ENCODE results near the gene CTTNBP2NL. TPM values are rescaled to one million over a fixed set of nuclear protein-coding genes. Genes with fewer than 3 reads are reported as not detected.
"Not testable (repeated sequence)": the region's sequence is repeated elsewhere in the genome, so short reads cannot be mapped to it uniquely, and the experiment has no call there.

The CTTNBP2NL gene
- total and polyA plus RNA-seq, 9 donors: 8.1 to 35.7 (median 28.3) TPM

DNA sequence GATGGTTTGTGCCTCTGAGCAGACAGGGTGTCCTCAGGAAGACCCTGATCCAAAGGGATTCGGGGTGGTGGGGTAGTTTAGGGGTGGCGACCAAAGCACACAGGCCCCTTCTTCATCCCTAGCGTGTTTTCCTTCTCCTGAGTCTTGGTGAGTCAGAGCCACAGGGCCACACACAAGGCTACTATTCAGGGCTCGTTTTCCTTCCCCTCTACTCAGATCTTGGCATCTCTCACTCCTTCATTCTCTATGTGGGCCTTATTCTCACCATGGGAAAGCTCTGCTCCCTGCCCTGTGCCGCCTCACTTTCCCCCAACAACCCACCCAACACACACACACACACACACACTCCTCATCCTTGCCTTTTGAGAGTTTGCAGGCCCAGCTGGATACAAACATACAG, 69.1 kb downstream of the CTTNBP2NL start:
- Histone ChIP-seq H3K4me1 (ENCODE audit: insufficient read depth) (no peaks in the 10 kb centered on the region), H3K9me3 (no peaks in the 10 kb centered on the region), H3K36me3 (no peaks in the 10 kb centered on the region), H3K27me3 (no peaks in the 10 kb centered on the region), H3K4me3 (no peak overlapping the region), H3K27ac (no peak overlapping the region)
- no peak for DNase-seq
- TF ChIP-seq POLR2A (IDR thresholded peaks at IDR 0.05) (no peak), EP300 (IDR thresholded peaks at IDR 0.05) (no peak)
- TF ChIP-seq, protein P1, sequence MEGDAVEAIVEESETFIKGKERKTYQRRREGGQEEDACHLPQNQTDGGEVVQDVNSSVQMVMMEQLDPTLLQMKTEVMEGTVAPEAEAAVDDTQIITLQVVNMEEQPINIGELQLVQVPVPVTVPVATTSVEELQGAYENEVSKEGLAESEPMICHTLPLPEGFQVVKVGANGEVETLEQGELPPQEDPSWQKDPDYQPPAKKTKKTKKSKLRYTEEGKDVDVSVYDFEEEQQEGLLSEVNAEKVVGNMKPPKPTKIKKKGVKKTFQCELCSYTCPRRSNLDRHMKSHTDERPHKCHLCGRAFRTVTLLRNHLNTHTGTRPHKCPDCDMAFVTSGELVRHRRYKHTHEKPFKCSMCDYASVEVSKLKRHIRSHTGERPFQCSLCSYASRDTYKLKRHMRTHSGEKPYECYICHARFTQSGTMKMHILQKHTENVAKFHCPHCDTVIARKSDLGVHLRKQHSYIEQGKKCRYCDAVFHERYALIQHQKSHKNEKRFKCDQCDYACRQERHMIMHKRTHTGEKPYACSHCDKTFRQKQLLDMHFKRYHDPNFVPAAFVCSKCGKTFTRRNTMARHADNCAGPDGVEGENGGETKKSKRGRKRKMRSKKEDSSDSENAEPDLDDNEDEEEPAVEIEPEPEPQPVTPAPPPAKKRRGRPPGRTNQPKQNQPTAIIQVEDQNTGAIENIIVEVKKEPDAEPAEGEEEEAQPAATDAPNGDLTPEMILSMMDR (IDR thresholded peaks at IDR 0.05): no peak
- WGBS, 3 donors: 46 to 58% (median 46%) methylated on average over 5 of the region's 5 CpGs
- intact Hi-C loops (cut with DNase I): loop anchor here in 3 of 4 donors (5.0 kb wide), 1 partner anchor 73 kb away; no protein-coding TSS in a partner anchor

DNA sequence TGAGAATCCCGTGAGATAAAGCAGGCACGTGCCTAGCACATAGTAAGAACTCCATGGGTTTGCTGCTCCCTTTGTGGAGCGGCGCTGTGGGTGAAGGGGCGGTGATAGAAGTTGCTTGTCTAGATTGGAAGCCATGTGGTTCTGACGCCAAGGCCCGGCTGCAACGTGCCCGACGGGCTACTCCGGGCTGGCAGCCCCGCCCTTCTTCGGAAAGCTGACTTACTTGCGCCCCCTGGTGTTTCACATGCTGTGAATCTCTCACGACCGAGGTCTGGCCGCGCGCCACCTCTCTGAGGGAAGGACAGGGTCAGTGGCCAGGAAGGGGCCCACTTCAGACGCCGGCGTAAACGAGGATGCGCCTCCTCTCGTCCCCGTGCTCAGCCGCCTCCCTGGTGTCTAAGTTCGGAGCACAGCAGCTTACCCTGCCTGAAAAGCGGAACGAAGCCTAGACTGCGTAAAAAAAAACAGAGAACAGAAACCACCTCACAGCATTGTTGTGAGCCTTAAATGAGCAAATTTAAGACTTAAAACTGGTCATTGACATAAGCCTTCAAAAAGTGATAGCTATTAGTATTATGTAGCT, 70.2 kb downstream of the CTTNBP2NL start:
- Histone ChIP-seq H3K4me1 (ENCODE audit: insufficient read depth) (no peaks in the 10 kb centered on the region), H3K4me3 (peak overlapping the region; percentile 30), H3K27ac (peak overlapping the region; percentile 43 to 48), H3K27me3 (no peaks in the 10 kb centered on the region), H3K9me3 (no peaks in the 10 kb centered on the region), H3K36me3 (no peaks in the 10 kb centered on the region)
- TF ChIP-seq, protein P1 (IDR thresholded peaks at IDR 0.05): peak; percentile 86 to 95 (median 93)
- TF ChIP-seq EP300 (IDR thresholded peaks at IDR 0.05): no peak
- peak; percentile 45 for TF ChIP-seq POLR2A (IDR thresholded peaks at IDR 0.05)
- DNase-seq: peak; percentile 96 to 98 (median 96)
- intact Hi-C loops (cut with DNase I): loop anchor here (1.0 to 5.0 kb wide), 2 partner anchors 74 to 75 kb away; no protein-coding TSS in a partner anchor
- 0 to 2% (median 1%) methylated on average over 31 of the region's 31 CpGs for WGBS, 3 donors

DNA sequence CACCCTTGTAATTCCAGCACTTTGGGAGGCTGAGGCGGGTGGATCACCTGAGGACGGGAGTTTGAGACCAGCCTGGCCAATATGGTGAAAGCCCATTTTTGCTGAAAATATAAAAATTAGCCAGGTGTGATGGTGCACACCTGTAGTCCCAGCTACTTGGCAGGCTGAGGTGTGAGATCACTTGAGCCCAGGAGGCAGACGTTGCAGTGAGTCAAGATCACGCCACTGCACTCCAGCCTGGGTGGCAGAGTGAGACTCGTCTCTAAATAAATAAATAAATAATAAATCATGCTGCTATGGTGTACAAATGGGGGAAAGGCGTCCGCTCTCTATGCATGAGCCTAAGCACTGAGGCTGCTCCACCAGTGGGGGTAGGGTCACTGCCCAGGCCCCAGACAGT, 74.3 kb downstream of the CTTNBP2NL start:
- H3K9me3 ChIP-seq; H3K4me1 ChIP-seq (ENCODE audit: insufficient read depth); H3K27me3 ChIP-seq; DNase-seq; H3K4me3 ChIP-seq; H3K27ac ChIP-seq; intact Hi-C loops (cut with DNase I); H3K36me3 ChIP-seq: not testable (repeated sequence)
- 79 to 84% (median 82%) methylated on average over 7 of the region's 7 CpGs for WGBS, 3 donors

DNA sequence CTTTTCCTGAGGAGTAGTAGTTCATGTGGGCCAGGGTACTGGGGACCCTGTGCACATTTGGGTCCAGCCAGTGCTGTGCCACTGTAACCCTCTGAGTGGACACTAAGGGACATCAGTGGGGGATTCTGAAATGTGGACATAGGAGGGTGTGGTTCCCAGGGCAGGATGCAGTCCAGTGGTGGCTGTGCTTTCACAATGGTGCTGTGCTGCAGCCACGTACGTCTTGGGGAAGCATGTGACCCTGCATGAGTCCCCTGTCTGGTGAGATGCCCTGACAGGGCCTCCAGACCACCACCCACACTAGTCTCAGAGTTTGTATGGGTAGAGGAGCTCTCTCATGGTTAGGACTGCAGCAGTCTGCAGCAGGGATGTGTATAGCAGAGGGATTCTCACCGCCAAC, 75.0 kb downstream of the CTTNBP2NL start:
- H3K9me3 ChIP-seq: no peaks in the 10 kb centered on the region
- intact Hi-C loops (cut with DNase I): no loop called here
- no peak overlapping the region for H3K27ac ChIP-seq
- TF ChIP-seq POLR2A (IDR thresholded peaks at IDR 0.05): no peak
- TF ChIP-seq, protein P1 (IDR thresholded peaks at IDR 0.05): no peak
- TF ChIP-seq EP300 (IDR thresholded peaks at IDR 0.05): no peak
- DNase-seq: no peak
- WGBS, 3 donors: 79 to 90% (median 87%) methylated on average over 3 of the region's 3 CpGs
- no peaks in the 10 kb centered on the region for H3K4me1 ChIP-seq (ENCODE audit: insufficient read depth)
- no peaks in the 10 kb centered on the region for H3K36me3 ChIP-seq
- H3K4me3 ChIP-seq: no peak overlapping the region
- H3K27me3 ChIP-seq: no peaks in the 10 kb centered on the region

DNA sequence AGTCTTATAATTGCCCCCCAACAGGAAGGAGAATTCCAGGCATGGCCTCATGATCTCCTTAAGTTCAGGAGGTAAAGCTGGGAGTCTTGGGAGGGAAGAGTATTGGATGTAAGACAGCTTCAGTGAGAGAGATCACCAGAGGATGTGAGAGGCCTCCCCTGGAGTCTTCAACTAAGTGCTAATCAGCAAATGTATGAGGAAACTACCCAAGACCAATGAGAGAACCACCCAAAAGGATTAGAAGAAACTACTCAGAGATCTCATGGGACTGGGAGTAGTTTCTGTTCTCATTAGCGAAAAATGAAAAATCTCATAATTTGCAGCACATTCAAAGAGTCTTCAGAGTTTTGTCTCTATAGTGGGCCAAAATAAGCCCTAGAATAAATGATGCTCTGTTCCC, 76.1 kb downstream of the CTTNBP2NL start:
- WGBS, 3 donors: 97 to 100% (median 98%) methylated on average over 1 of the region's 1 CpG

More for the DNA sequence above, 76.1 kb downstream of the CTTNBP2NL start:
- Histone ChIP-seq H3K27me3 (no peaks in the 10 kb centered on the region), H3K4me1 (ENCODE audit: insufficient read depth) (no peaks in the 10 kb centered on the region), H3K4me3 (no peak overlapping the region), H3K36me3 (no peaks in the 10 kb centered on the region), H3K9me3 (no peaks in the 10 kb centered on the region), H3K27ac (no peak overlapping the region)
- no peak for DNase-seq
- TF ChIP-seq POLR2A (IDR thresholded peaks at IDR 0.05) (no peak), EP300 (IDR thresholded peaks at IDR 0.05) (no peak)
- TF ChIP-seq, protein P1 (IDR thresholded peaks at IDR 0.05): no peak
- intact Hi-C loops (cut with DNase I): no loop called here

Data from ovary (tissue), 9 donors.